ENCODE measurements around the gene GLRX5.
"Not testable (repeated sequence)": the region's sequence is repeated elsewhere in the genome, so short reads cannot be mapped to it uniquely, and the experiment has no call there.

GLRX5 gene

DNA sequence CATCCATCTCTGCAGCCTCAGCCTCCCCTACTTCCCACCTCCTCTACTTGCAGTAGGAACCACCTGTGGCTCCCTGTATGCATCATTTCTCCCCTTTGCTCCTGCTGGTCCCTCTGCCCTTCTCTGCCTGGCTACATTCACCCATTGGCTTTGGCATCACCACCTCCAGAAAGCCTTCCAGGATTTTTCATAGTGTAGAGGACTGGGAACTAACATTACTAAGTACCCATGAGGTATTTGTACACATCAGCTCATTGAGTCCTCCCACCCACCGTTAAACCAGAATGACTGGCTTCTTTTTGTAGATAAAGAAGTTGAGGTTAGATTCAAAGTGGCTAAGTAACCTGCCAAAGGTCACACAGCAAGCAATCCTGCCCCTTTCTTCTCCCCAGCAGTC, 35.5 kb upstream of the GLRX5 start:
- no peak for DNase-seq (ENCODE audit: low spot score)

DNA sequence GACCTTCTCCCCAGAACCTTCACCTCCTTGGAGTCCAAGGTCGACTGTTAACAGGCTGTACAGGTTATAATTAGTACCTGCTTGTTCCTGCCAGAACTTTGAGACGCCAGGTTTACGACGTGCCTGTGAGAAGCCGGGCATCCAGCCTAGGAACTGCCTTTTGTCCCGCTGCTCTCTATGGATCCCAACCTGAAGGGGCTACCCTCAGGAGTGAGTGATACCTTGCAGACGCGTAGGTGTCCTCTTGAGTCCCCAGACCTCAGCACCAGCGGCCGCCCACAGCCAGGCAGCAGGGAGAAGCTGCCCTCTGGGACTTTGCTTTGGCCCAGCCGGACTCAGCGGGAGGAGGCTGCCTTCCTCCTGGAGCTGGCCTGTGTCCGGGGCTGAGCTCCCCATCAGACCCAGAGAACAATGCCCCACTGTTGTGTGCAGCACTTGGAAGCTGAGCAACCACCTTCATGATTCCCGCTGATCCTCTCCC, 34.6 kb upstream of the GLRX5 start:
- DNase-seq (ENCODE audit: low spot score), result no peak

- no peak for DNase-seq (ENCODE audit: low spot score)
Observed at GRCh38 chr14:95500772-95501401, 34.0 kb upstream of the GLRX5 start.

DNA sequence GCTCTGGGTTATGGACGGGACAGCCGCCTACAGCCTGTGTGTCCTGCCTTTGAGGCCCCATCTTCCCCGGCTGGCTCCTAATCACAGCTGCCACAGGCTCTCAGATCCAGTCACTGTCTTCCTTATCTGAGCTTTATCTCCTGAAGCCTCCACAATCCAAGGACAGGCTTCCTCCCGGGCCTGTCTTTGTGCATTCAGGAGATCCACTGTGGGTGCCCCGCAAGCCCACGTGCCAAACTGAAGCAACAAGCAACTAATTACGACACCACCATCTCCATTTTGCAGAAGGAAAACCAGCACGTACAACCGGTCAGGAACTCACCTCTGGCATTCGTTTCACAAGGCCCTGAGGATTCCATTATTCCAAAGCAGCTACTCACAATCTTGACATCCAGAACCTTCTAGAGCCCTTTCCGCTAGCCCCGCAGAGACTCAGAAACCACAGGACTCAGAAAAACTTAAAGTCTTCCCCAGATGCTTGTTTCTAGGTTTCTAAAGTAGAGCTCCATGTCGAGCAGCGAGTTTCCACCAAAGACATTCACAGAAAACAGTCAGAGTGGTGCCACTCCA, 32.4 kb upstream of the GLRX5 start:
- no peak for DNase-seq (ENCODE audit: low spot score)

GRCh38 chr14:95503365-95504134, 31.3 kb upstream of the GLRX5 start:
- DNase-seq (ENCODE audit: low spot score), result peak; percentile 40

GRCh38 chr14:95504135-95505029, 30.5 kb upstream of the GLRX5 start:
- DNase-seq (ENCODE audit: low spot score), result peak; percentile 57

DNA sequence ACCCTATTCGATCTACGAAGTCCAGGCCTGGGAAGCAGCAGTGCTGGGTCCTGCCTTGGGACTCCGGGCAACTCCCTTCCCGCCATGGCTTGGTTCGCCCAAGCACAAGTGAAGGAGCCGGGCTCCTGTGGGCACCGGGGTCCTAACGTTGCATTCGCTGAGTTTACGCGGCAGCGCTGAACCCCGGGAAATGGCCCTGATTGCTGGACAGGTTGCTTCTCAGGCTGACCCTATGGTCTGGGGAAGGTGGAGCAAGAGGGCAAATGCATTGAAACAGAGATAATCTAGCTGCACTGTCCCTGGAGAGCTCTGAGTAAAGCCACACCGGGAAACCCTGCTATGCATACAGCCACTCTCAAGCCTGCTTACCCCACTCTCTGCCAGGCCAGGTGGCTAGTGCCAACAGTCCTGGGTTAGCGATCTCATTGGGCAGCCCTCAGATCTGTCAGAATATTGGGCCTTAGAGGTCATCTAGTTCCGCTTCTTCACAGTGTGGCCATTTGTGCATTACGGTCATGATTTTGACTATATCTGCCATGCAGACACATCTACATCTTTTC, 29.7 kb upstream of the GLRX5 start:
- peak; percentile 62 for DNase-seq (ENCODE audit: low spot score)

GRCh38 chr14:95507174-95507573, 27.7 kb upstream of the GLRX5 start:
- DNase-seq (ENCODE audit: low spot score), result no peak

GRCh38 chr14:95507701-95508103, 27.1 kb upstream of the GLRX5 start:
- DNase-seq (ENCODE audit: low spot score), result no peak

GRCh38 chr14:95508377-95508776, 26.5 kb upstream of the GLRX5 start:
- no peak for DNase-seq (ENCODE audit: low spot score)

DNA sequence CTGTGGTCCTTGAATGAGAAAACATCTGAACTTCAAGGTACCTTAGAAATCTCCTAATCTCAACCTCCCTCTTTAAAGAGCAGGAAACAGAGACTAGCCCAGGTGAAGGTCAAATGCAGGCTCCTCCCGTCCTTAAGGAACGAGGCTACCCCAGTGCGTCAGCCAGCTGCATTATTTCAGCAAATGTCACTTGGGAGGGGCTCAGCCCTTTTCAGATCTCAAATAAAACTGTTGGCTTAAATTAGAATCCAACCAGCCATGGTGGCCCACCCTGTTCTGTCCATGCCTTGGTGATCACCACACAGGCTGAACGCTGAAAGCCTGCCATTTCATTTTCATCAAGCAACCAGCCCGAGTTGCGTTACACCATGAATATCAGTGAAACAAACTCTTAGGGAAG, 25.4 kb upstream of the GLRX5 start:
- DNase-seq (ENCODE audit: low spot score), result no peak

GRCh38 chr14:95510344-95510743, 24.5 kb upstream of the GLRX5 start:
- not testable (repeated sequence) for DNase-seq (ENCODE audit: low spot score)

GRCh38 chr14:95510804-95511203, 24.0 kb upstream of the GLRX5 start:
- DNase-seq (ENCODE audit: low spot score), result no peak

DNA sequence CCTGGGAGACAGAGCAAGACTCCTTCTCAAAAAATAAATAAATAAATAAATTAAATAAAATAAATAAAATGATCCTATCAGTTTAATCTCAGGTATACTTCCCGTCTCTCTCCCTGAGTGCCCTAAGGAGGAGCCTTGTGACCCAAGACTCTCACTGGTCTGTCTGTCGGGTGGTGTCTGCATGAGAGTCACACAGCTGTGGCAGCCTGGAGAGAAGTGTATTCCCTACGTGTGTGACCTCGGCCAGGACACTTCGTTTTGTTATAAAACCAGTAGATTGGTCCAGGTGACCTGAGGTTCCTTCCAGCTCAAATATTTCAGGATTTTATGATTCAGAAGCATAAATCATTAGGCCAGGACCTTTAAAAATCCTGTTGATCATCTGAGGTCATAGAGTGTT, 23.2 kb upstream of the GLRX5 start:
- DNase-seq (ENCODE audit: low spot score), result no peak

DNA sequence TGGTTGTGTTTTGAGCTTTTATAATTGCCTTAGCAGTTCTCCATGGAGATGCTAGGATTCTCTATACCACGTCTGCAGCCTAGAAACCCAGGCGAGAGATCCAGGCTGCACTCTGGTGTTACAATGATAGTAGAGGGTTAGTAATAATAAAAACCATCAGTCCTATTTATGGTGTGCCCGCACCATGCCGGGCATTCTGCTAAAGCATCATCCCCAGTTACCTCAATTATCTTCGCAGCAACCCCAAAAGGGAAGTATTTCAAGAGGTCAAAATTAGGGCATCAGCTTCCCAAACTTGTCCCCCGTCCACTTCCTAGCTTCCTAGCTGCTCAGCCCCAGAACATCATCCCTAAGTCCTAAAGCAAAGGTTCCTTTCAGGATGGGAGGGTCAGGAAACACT, 21.6 kb upstream of the GLRX5 start:
- no peak for DNase-seq (ENCODE audit: low spot score)

GRCh38 chr14:95514131-95515079, 20.4 kb upstream of the GLRX5 start:
- DNase-seq (ENCODE audit: low spot score), result no peak

GRCh38 chr14:95515080-95515489, 19.8 kb upstream of the GLRX5 start:
- peak; percentile 48 for DNase-seq (ENCODE audit: low spot score)

GRCh38 chr14:95515596-95516552, 19.0 kb upstream of the GLRX5 start:
- DNase-seq (ENCODE audit: low spot score), result peak; percentile 93

DNA sequence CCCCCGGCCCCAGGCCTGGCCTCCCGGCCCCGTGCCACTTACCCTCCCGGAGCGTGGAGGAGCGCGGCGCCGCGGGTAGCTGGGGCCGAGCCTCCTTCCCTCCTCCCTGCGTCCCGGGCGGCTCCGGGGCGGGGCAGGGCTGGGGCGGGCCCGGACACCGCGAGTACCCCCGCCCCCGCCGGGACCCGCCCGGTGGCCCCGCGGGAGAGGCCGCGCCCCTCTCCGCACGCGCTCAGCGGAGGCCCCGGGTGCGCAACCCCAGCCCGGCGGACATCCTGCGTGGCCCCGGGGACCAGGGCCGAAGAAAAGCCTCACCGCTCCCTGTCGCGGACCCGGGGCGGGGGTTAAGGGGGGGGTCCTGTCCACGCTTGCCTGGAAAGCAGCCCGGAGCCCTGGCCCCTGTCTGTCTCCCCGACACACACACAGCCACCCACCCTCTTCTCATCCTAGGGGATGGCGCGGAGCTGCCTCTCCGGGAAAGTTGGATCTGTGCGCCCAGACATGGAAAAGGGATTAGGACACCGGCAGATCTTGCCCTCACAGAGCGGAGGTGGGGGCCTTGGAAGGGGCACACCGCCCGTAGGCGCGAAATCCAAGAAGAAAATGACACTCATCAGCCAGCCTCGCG, 18.2 kb upstream of the GLRX5 start, which contains the start of gene SYNE3:
Gene SYNE3, minus strand, starts transcription at position 97 of the 628 bp plus-strand sequence. CDS start 40,829 bp downstream, outside the sequence.
- DNase-seq (ENCODE audit: low spot score), result peak; percentile 52
